ENCODE measurements around the gene IGFLR1.

Gene IGFLR1

GRCh38 chr19:35738021-35738886, 4.0 kb downstream of the IGFLR1 start:
- ChIA-PET CTCF (no interaction called here), POLR2A (interaction anchor here (1.9 kb wide), 1 partner anchor 10 kb away, joined by 10 read pairs; the partner anchor contains the start of gene LIN37)
- TF ChIP-seq ZNF384 (IDR thresholded peaks at IDR 0.05) (no peak), ELF4 (IDR thresholded peaks at IDR 0.05) (no peak), FOXA1 (IDR thresholded peaks at IDR 0.05) (no peak), HDGF (IDR thresholded peaks at IDR 0.05; ENCODE audit: borderline replicate concordance) (no peak), NFRKB (IDR thresholded peaks at IDR 0.05) (no peak), FOXK2 (IDR thresholded peaks at IDR 0.05) (no peak), FOXM1 (IDR thresholded peaks at IDR 0.05; ENCODE audit: borderline replicate concordance) (no peak), PKNOX1 (IDR thresholded peaks at IDR 0.05) (no peak), CTBP1 (IDR thresholded peaks at IDR 0.05; ENCODE audit: borderline replicate concordance) (no peak), TARDBP (IDR thresholded peaks at IDR 0.05) (no peak), BHLHE40 (IDR thresholded peaks at IDR 0.05; ENCODE audit: borderline replicate concordance) (no peak), LEF1 (IDR thresholded peaks at IDR 0.05; ENCODE audit: borderline replicate concordance) (no peak), ARNT (IDR thresholded peaks at IDR 0.05) (no peak), SUZ12 (IDR thresholded peaks at IDR 0.05) (no peak), L3MBTL2 (conservative IDR thresholded peaks at IDR 0.05) (no peak)
- no peak for DNase-seq (ENCODE audit: extremely low spot score)

- POLR2A ChIA-PET = interaction anchor here (1.9 kb wide), 1 partner anchor 11 kb away, joined by 10 read pairs; the partner anchor contains the start of gene LIN37
These were observed 5.1 kb downstream of the IGFLR1 start for GRCh38 chr19:35736913-35737886.

GRCh38 chr19:35734889-35735288, 7.4 kb downstream of the IGFLR1 start:
- ChIA-PET POLR2A (interaction anchor here (1.7 kb wide), 1 partner anchor 13 kb away, joined by 5 read pairs; the partner anchor contains the start of gene LIN37), CTCF (no interaction called here)
- DNase-seq (ENCODE audit: extremely low spot score) = no peak
- TF ChIP-seq FOXM1 (IDR thresholded peaks at IDR 0.05; ENCODE audit: borderline replicate concordance) = no peak
- no peak for TF ChIP-seq ZNF384 (IDR thresholded peaks at IDR 0.05)
- TF ChIP-seq NFRKB (IDR thresholded peaks at IDR 0.05) = no peak
- no peak for TF ChIP-seq FOXK2 (IDR thresholded peaks at IDR 0.05)
- no peak for TF ChIP-seq L3MBTL2 (conservative IDR thresholded peaks at IDR 0.05)
- no peak for TF ChIP-seq HDGF (IDR thresholded peaks at IDR 0.05; ENCODE audit: borderline replicate concordance)
- no peak for TF ChIP-seq SP1 (IDR thresholded peaks at IDR 0.05)
- TF ChIP-seq SUZ12 (IDR thresholded peaks at IDR 0.05) = no peak
- no peak for TF ChIP-seq PKNOX1 (IDR thresholded peaks at IDR 0.05)
- no peak for TF ChIP-seq ARNT (IDR thresholded peaks at IDR 0.05)
- TF ChIP-seq FOXA1 (IDR thresholded peaks at IDR 0.05) = no peak
- TF ChIP-seq ELF4 (IDR thresholded peaks at IDR 0.05) = no peak
- no peak for TF ChIP-seq TARDBP (IDR thresholded peaks at IDR 0.05)
- no peak for TF ChIP-seq BHLHE40 (IDR thresholded peaks at IDR 0.05; ENCODE audit: borderline replicate concordance)

More at GRCh38 chr19:35736913-35737886, 5.1 kb downstream of the IGFLR1 start:
- no peak for DNase-seq (ENCODE audit: extremely low spot score)
- TF ChIP-seq FOXK2 (IDR thresholded peaks at IDR 0.05) = no peak
- TF ChIP-seq L3MBTL2 (conservative IDR thresholded peaks at IDR 0.05) = no peak
- no peak for TF ChIP-seq ARNT (IDR thresholded peaks at IDR 0.05)
- no peak for TF ChIP-seq SUZ12 (IDR thresholded peaks at IDR 0.05)
- TF ChIP-seq NFRKB (IDR thresholded peaks at IDR 0.05) = no peak
- TF ChIP-seq FOXM1 (IDR thresholded peaks at IDR 0.05; ENCODE audit: borderline replicate concordance) = no peak
- TF ChIP-seq ZNF384 (IDR thresholded peaks at IDR 0.05) = no peak
- no peak for TF ChIP-seq ELF4 (IDR thresholded peaks at IDR 0.05)
- CTCF ChIA-PET = interaction anchor here (0.6 to 0.8 kb wide), 2 partner anchors 82 to 593 kb away, joined by 3 to 6 read pairs; no protein-coding TSS in a partner anchor

GRCh38 chr19:35734273-35734672, 8.0 kb downstream of the IGFLR1 start:
- ChIA-PET CTCF (no interaction called here), POLR2A (interaction anchor here (1.7 kb wide), 1 partner anchor 14 kb away, joined by 5 read pairs; the partner anchor contains the start of gene LIN37)
- no peak for DNase-seq (ENCODE audit: extremely low spot score)
- TF ChIP-seq LEF1 (IDR thresholded peaks at IDR 0.05; ENCODE audit: borderline replicate concordance) (no peak), FOXA1 (IDR thresholded peaks at IDR 0.05) (no peak), L3MBTL2 (conservative IDR thresholded peaks at IDR 0.05) (no peak), SUZ12 (IDR thresholded peaks at IDR 0.05) (no peak), TARDBP (IDR thresholded peaks at IDR 0.05) (no peak), HDGF (IDR thresholded peaks at IDR 0.05; ENCODE audit: borderline replicate concordance) (no peak), BHLHE40 (IDR thresholded peaks at IDR 0.05; ENCODE audit: borderline replicate concordance) (no peak), FOXM1 (IDR thresholded peaks at IDR 0.05; ENCODE audit: borderline replicate concordance) (no peak), SP1 (IDR thresholded peaks at IDR 0.05) (no peak), ZNF384 (IDR thresholded peaks at IDR 0.05) (no peak), CTBP1 (IDR thresholded peaks at IDR 0.05; ENCODE audit: borderline replicate concordance) (no peak), FOXK2 (IDR thresholded peaks at IDR 0.05) (no peak), ELF4 (IDR thresholded peaks at IDR 0.05) (no peak), ARNT (IDR thresholded peaks at IDR 0.05) (no peak)

Measured in HEK293T (cell line).